ENCODE results near the gene CLEC4F. TPM values are rescaled to one million over a fixed set of nuclear protein-coding genes. Genes with fewer than 3 reads are reported as not detected.

Gene CLEC4F
- total and polyA plus RNA-seq, 2 donors (not counting 3 experiments of a cell fraction or from before 2014, with no cell fraction given), result not detected

- FAIRE-seq, result no peak
- Histone ChIP-seq H3K9me3 (replicated peaks; ENCODE audit: control insufficient read depth, insufficient read depth, low read length) (no peaks in the 10 kb centered on the region), H3K4me3 (replicated peaks in 1 of 3; ENCODE audit: insufficient read depth in 1 of 3, low read depth in 1 of 3, low read length in 3 of 3) (no peak overlapping the region), H2AFZ (ENCODE audit: low read depth, low read length) (no peak overlapping the region), H3K27me3 (ENCODE audit: control insufficient read depth in 2 of 2, insufficient read depth in 2 of 2, low read length in 2 of 2) (peaks cover 0 to 2% of the 10 kb centered on the region in 2 experiments), H3K9ac (replicated peaks; ENCODE audit: extremely low read depth, insufficient read depth, low read length) (no peak overlapping the region), H3K9me1 (replicated peaks; ENCODE audit: control insufficient read depth, extremely low read depth, insufficient read depth, low read length) (no peaks in the 10 kb centered on the region), H3K79me2 (ENCODE audit: control insufficient read depth, insufficient read depth, low read length) (no peaks in the 10 kb centered on the region), H3K4me2 (ENCODE audit: insufficient read depth, low read length) (no peak overlapping the region), H3K4me1 (ENCODE audit: control insufficient read depth, extremely low read depth, insufficient read depth, low read length) (peaks cover 20% of the 10 kb centered on the region), H3K27ac (ENCODE audit: insufficient read depth, low read depth, low read length) (no peak overlapping the region), H3K36me3 (ENCODE audit: control insufficient read depth in 2 of 2, extremely low read depth in 1 of 2, insufficient read depth in 2 of 2, low read length in 2 of 2) (no peaks in the 10 kb centered on the region), H4K20me1 (replicated peaks; ENCODE audit: control insufficient read depth, extremely low read depth, insufficient read depth, low read length) (no peaks in the 10 kb centered on the region)
- dilution Hi-C loops (cut with MboI; ENCODE audit: extremely low pct_ligation_motif_present, low sequenced_read_pairs) (no loop called here), intact Hi-C loops (cut with micrococcal nuclease) (no loop called here)
- POLR2A ChIA-PET, result no interaction called here
- no TSS peak for BruUV-seq (replicated peaks)
- no peak for TF ChIP-seq POLR2AphosphoS5 (IDR thresholded peaks at IDR 0.05; ENCODE audit: insufficient read depth, low read depth, low read length)
- TF ChIP-seq EZH2 (IDR thresholded peaks at IDR 0.05; ENCODE audit: borderline replicate concordance, low read depth, low read length, severe bottlenecking), result no peak
- TF ChIP-seq MYC (IDR thresholded peaks at IDR 0.05; ENCODE audit: low read depth, low read length), result no peak
- no peak for TF ChIP-seq FOS (IDR thresholded peaks at IDR 0.05; ENCODE audit: borderline replicate concordance, insufficient read depth, low read length)
- no peak for TF ChIP-seq POLR2A (IDR thresholded peaks at IDR 0.05; ENCODE audit: low read depth, low read length)
- no peak for TF ChIP-seq MAX (IDR thresholded peaks at IDR 0.05; ENCODE audit: insufficient read depth, insufficient read length)
- no peak for TF ChIP-seq GATA2 (IDR thresholded peaks at IDR 0.05; ENCODE audit: insufficient read depth, insufficient read length, low read depth, low read length)
- TF ChIP-seq JUN (IDR thresholded peaks at IDR 0.05; ENCODE audit: borderline replicate concordance, insufficient read depth, insufficient read length, low read depth), result no peak
- TF ChIP-seq CTCF (IDR thresholded peaks at IDR 0.05; ENCODE audit: extremely low read depth in 1 of 2, insufficient read depth in 1 of 2, low read depth in 1 of 2, low read length in 2 of 2), result no peak
- peak; percentile 12 for DNase-seq (ENCODE audit: low read depth, low spot score)
- CTCF ChIA-PET, result interaction anchor here (1.0 to 1.5 kb wide), 2 partner anchors 40 to 117 kb away, joined by 3 read pairs; partner anchors contain the start of gene FIGLA
These were observed 10.0 kb upstream of the CLEC4F start for GRCh38 chr2:70830366-70830765.
